ENCODE results near the gene BCL7B.
"Not testable (repeated sequence)": the region's sequence is repeated elsewhere in the genome, so short reads cannot be mapped to it uniquely, and the experiment has no call there.

BCL7B gene

DNA sequence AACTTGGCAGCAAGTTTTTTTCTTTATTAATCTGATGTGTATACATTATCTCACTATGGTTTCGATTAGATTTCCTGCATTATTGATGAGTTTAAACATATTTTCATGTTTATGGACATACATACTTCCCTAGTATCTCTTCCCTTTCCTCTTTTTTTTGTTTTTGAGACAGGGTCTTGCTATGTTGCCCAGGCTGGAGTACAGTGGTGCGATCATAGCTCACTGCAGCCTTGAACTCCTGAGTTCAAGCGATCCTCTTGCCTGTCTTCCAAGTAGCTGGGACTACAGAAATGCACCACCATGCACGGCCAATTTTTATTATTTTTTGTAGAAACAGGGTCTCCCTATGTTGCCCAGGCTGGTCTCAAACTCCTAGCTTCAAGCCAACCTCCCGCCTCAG lies 54.3 kb downstream of the BCL7B start:
- DNase-seq (ENCODE audit: low spot score) = no peak

DNA sequence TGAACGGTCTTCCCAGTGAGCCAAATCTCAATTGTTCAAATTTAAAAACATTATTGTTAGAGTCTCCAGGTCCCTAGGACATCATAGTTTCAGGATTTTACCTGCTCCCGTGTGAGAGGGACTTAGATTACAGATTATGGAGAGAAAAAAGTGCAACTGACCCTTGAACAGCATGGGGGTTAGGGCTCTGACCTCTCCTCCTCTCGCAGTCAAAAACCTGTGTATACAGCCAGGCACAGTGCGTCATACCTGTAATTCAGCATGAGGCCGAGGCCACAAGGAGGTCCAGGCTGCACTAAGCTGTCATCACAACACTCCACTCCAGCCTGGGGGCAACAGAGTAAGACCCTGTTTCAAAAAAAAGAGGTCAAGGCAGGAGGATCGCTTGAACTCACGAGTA lies 60.9 kb downstream of the BCL7B start:
- DNase-seq (ENCODE audit: low spot score) = no peak

- DNase-seq (ENCODE audit: low spot score) = not testable (repeated sequence)
These were observed 62.0 kb downstream of the BCL7B start for GRCh38 chr7:73495507-73495906.

- DNase-seq (ENCODE audit: low spot score) = no peak
These were observed 67.5 kb downstream of the BCL7B start for GRCh38 chr7:73489976-73490375.

- no peak for DNase-seq (ENCODE audit: low spot score)
These were observed 70.0 kb downstream of the BCL7B start for GRCh38 chr7:73487486-73487885.

Small RNA genes lying within 50 kb of the gene (small RNA-seq; reads per million reads assigned to genes)
- 0 reads per million in 2 experiments for gene RNU6-1198P
